ENCODE data around the gene FAM107A.

The FAM107A gene

DNA sequence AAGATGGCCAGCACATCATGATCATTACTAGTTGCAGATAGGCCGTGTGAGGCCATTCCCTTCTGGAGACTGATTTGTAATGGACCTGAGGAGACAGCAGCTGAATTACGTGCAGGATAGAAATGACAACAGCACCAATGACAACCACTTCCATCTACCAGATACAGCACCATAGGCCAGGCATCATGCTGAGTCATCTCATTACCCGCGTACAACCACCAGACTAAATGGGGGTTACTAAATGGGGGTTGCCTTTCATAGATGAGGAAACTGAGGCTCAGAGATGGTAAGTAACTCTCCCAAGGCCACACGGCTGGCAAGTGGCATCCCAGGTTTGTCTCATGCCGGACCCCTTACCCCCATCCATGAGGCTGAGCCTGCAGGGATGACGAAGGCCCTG lies 32.8 kb upstream of the FAM107A start:
- ChIA-PET POLR2A (no interaction called here), CTCF (interaction anchor here (1.7 to 3.9 kb wide), 3 partner anchors 21 to 78 kb away, joined by 3 to 15 read pairs (median 14); no protein-coding TSS in a partner anchor)
- TF ChIP-seq, protein P1, sequence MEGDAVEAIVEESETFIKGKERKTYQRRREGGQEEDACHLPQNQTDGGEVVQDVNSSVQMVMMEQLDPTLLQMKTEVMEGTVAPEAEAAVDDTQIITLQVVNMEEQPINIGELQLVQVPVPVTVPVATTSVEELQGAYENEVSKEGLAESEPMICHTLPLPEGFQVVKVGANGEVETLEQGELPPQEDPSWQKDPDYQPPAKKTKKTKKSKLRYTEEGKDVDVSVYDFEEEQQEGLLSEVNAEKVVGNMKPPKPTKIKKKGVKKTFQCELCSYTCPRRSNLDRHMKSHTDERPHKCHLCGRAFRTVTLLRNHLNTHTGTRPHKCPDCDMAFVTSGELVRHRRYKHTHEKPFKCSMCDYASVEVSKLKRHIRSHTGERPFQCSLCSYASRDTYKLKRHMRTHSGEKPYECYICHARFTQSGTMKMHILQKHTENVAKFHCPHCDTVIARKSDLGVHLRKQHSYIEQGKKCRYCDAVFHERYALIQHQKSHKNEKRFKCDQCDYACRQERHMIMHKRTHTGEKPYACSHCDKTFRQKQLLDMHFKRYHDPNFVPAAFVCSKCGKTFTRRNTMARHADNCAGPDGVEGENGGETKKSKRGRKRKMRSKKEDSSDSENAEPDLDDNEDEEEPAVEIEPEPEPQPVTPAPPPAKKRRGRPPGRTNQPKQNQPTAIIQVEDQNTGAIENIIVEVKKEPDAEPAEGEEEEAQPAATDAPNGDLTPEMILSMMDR (IDR thresholded peaks at IDR 0.05; ENCODE audit: control extremely low read depth, extremely low read depth, low read depth, missing control alignments) = no peak
- no peak for DNase-seq (ENCODE audit: extremely low spot score)

DNA sequence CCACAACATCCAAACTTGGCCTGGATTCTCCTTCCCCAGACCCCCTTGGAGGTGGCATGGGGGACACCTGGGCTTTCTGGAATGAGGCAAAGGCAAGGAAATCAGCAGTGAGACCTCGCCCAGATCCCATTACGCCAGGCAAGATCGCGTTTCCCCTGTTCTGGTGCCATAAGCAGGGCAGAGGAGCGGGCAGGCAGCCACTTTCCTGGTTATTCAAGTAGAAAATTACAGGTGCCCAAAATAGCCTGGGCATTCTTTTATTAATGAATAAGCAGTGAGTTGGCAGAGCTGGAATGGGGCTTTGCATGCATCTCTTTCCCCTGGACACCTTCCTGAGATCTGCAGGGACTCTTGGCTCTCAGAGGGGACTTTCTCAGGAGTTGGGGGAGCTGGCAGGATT lies 31.5 kb upstream of the FAM107A start:
- DNase-seq (ENCODE audit: extremely low spot score) = no peak
- ChIA-PET POLR2A (no interaction called here), CTCF (interaction anchor here (2.1 to 3.9 kb wide), 3 partner anchors 9 to 40 kb away, joined by 10 to 15 read pairs (median 14); no protein-coding TSS in a partner anchor)

DNA sequence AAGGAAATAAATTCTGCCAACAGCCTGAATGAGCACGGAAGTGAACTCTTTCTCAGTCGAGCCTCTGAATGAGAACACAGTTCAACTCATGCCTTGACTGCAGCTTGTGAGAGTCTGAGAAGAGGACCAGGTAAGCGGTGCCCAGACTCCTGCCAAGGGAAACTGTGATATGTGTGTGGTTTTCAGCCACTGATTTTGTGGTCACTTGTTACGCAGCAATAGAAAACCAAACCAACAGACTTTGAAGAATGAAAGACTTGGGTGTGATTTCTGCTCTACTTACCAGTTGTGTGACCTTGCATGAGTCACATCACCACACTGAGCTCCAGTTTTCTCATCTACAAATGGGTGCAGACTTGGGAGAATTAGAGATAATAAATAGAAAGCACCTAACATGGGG lies 30.6 kb upstream of the FAM107A start:
- POLR2A ChIA-PET = no interaction called here
- TF ChIP-seq, protein P1 (IDR thresholded peaks at IDR 0.05; ENCODE audit: control extremely low read depth, extremely low read depth, low read depth, missing control alignments) = no peak
- no peak for DNase-seq (ENCODE audit: extremely low spot score)
- CTCF ChIA-PET = interaction anchor here (1.7 to 3.9 kb wide), 3 partner anchors 9 to 39 kb away, joined by 10 to 15 read pairs (median 11); no protein-coding TSS in a partner anchor

More for the DNA sequence above, 31.5 kb upstream of the FAM107A start:
- TF ChIP-seq, protein P1 (IDR thresholded peaks at IDR 0.05; ENCODE audit: control extremely low read depth, extremely low read depth, low read depth, missing control alignments) = no peak

GRCh38 chr3:58606693-58607092 lies 29.5 kb upstream of the FAM107A start:
- no peak for DNase-seq (ENCODE audit: extremely low spot score)
- CTCF ChIA-PET = interaction anchor here (1.1 to 3.9 kb wide), 5 partner anchors 9 to 38 kb away, joined by 3 to 15 read pairs (median 4); no protein-coding TSS in a partner anchor
- POLR2A ChIA-PET = no interaction called here
- TF ChIP-seq, protein P1 (IDR thresholded peaks at IDR 0.05; ENCODE audit: control extremely low read depth, extremely low read depth, low read depth, missing control alignments) = no peak

GRCh38 chr3:58604031-58604430 lies 26.8 kb upstream of the FAM107A start:
- POLR2A ChIA-PET = no interaction called here
- TF ChIP-seq, protein P1 (IDR thresholded peaks at IDR 0.05; ENCODE audit: control extremely low read depth, extremely low read depth, low read depth, missing control alignments) = no peak
- CTCF ChIA-PET = interaction anchor here (0.9 to 2.3 kb wide), 4 partner anchors 9 to 35 kb away, joined by 3 to 6 read pairs (median 4); no protein-coding TSS in a partner anchor
- no peak for DNase-seq (ENCODE audit: extremely low spot score)

DNA sequence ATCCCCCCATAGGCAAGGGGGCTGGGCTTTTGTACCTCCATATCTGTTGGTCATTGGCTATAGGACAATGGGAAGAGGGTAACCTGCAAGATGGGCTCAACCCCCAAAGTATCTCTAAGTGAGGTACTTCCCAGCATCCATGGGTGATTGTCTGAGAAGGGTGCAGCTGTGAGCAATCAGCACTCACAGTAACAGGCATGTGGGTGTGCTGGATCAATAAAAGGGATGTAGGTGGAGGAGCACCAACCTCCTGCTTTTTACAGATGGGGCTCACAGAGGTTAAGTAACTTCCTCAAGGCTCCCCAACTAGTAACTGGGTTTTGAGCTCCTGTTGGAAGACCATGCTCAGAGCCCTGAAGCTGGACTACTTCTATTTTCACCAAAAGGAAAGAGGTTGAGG lies 26.4 kb upstream of the FAM107A start:
- CTCF ChIA-PET = interaction anchor here (0.9 to 1.1 kb wide), 3 partner anchors 9 to 28 kb away, joined by 3 to 4 read pairs (median 3); no protein-coding TSS in a partner anchor
- POLR2A ChIA-PET = no interaction called here
- DNase-seq (ENCODE audit: extremely low spot score) = no peak
- TF ChIP-seq, protein P1 (IDR thresholded peaks at IDR 0.05; ENCODE audit: control extremely low read depth, extremely low read depth, low read depth, missing control alignments) = no peak
